H9 (cell line): ENCODE data around the gene TGFB1I1. TPM values are rescaled to one million over a fixed set of nuclear protein-coding genes. Genes with fewer than 3 reads are reported as not detected.
A peak's percentile ranks its signal among the peaks of the same experiment; 100 is the strongest.

Experiments used
- DNase-seq: peaks from one replicate; pipeline ENCODE4 v3.0.0-alpha.2; 2017
- H2AFZ ChIP-seq: one replicate; pipeline ENCODE4 v1.6.1; 2013; ENCODE audit warnings: mild to moderate bottlenecking, low read length, control low read depth, moderate library complexity
- H2AK5ac ChIP-seq: 2 replicates; pipeline ENCODE4 v1.6.1; 2013; ENCODE audit warnings: low read length, control low read depth, mixed read lengths; ENCODE audit not compliant: insufficient read length
- H2BK120ac ChIP-seq: one replicate; pipeline ENCODE4 v1.6.1; 2013; ENCODE audit warnings: low read depth, mild to moderate bottlenecking, low read length, control low read depth, inconsistent platforms; ENCODE audit not compliant: poor library complexity, severe bottlenecking
- H2BK12ac ChIP-seq: 2 replicates; pipeline ENCODE4 v1.6.1; 2013; ENCODE audit warnings: low read length, control low read depth, mixed read lengths, low read depth; ENCODE audit not compliant: insufficient read length
- H2BK15ac ChIP-seq: 2 replicates; pipeline ENCODE4 v1.6.1; 2013; ENCODE audit warnings: low read depth, low read length, control low read depth
- H2BK20ac ChIP-seq: one replicate; pipeline ENCODE4 v1.6.1; 2013; ENCODE audit warnings: low read depth, mild to moderate bottlenecking, low read length, control low read depth, inconsistent platforms; ENCODE audit not compliant: poor library complexity, severe bottlenecking
- H2BK5ac ChIP-seq: 2 replicates; pipeline ENCODE4 v1.6.1; 2013; ENCODE audit warnings: low read length, control low read depth, mixed read lengths; ENCODE audit not compliant: insufficient read length
- H3K14ac ChIP-seq: 2 replicates; pipeline ENCODE4 v1.6.1; 2013; ENCODE audit warnings: low read length, control low read depth; ENCODE audit not compliant: insufficient read depth
- H3K18ac ChIP-seq: 2 replicates; pipeline ENCODE4 v1.6.1; 2013; ENCODE audit warnings: low read depth, mild to moderate bottlenecking, mixed read lengths, low read length, control low read depth; ENCODE audit not compliant: insufficient read length
- H3K23ac ChIP-seq: 2 replicates; pipeline ENCODE4 v1.6.1; 2013; ENCODE audit warnings: low read length, control low read depth, mixed read lengths, low read depth; ENCODE audit not compliant: insufficient read length
- H3K23me2 ChIP-seq: 2 replicates; pipeline ENCODE4 v1.6.1; 2013; ENCODE audit warnings: low read depth, mild to moderate bottlenecking, mixed read lengths, low read length, control low read depth; ENCODE audit not compliant: insufficient read length, poor library complexity, severe bottlenecking
- H3K27ac ChIP-seq: 2 replicates; pipeline ENCODE4 v1.5.1; 2013; ENCODE audit warnings: low read length, control low read depth, mixed read lengths, low read depth; ENCODE audit not compliant: insufficient read length
- H3K27me3 ChIP-seq: 2 replicates; pipeline ENCODE4 v1.6.1; 2013; ENCODE audit warnings: low read length, control low read depth, inconsistent platforms; ENCODE audit not compliant: insufficient read depth
- H3K4ac ChIP-seq: 2 replicates; pipeline ENCODE4 v1.6.1; 2013; ENCODE audit warnings: low read depth, mild to moderate bottlenecking, control low read depth, inconsistent platforms, low read length, moderate library complexity
- H3K4me1 ChIP-seq: 2 replicates; pipeline ENCODE4 v1.6.1; 2013; ENCODE audit warnings: low read length, control low read depth, inconsistent platforms; ENCODE audit not compliant: insufficient read depth
- H3K4me2 ChIP-seq: 2 replicates; pipeline ENCODE4 v1.6.1; 2013; ENCODE audit warnings: low read length, control low read depth, mixed read lengths; ENCODE audit not compliant: insufficient read length, insufficient read depth
- H3K56ac ChIP-seq: 2 replicates; pipeline ENCODE4 v1.6.1; 2013; ENCODE audit warnings: low read depth, mild to moderate bottlenecking, mixed read lengths, low read length, control low read depth; ENCODE audit not compliant: insufficient read length
- H3K79me1 ChIP-seq: 2 replicates; pipeline ENCODE4 v1.6.1; 2013; ENCODE audit warnings: low read depth, mild to moderate bottlenecking, moderate library complexity, low read length, control low read depth, inconsistent platforms; ENCODE audit not compliant: insufficient read depth, poor library complexity, severe bottlenecking
- H3K79me2 ChIP-seq: 2 replicates; pipeline ENCODE4 v1.6.1; 2013; ENCODE audit warnings: low read length, control low read depth, inconsistent platforms; ENCODE audit not compliant: insufficient read depth
- H3K9ac ChIP-seq: 2 replicates; pipeline ENCODE4 v1.6.1; 2013; ENCODE audit warnings: low read length, control low read depth, mixed read lengths; ENCODE audit not compliant: insufficient read length; ENCODE audit errors: extremely low read depth
- H3K9me3 ChIP-seq: one replicate; pipeline ENCODE4 v1.6.1; 2013; ENCODE audit warnings: low read depth, low read length, inconsistent platforms; ENCODE audit not compliant: control insufficient read depth
- H3T11ph ChIP-seq: one replicate; pipeline ENCODE4 v1.6.1; 2013; ENCODE audit warnings: mild to moderate bottlenecking, low read length, control low read depth, inconsistent platforms
- H4K20me1 ChIP-seq: one replicate; pipeline ENCODE4 v1.6.1; 2013; ENCODE audit not compliant: control insufficient read depth, insufficient read length, insufficient read depth
- H4K5ac ChIP-seq: 2 replicates; pipeline ENCODE4 v1.6.1; 2013; ENCODE audit warnings: low read depth, mild to moderate bottlenecking, mixed read lengths, low read length, control low read depth; ENCODE audit not compliant: insufficient read length
- H4K8ac ChIP-seq: replicated peaks from 2 replicates; pipeline ENCODE4 v1.6.1; 2013; ENCODE audit warnings: low read length, control low read depth, mixed read lengths, low read depth; ENCODE audit not compliant: insufficient read length
- H4K91ac ChIP-seq: 2 replicates; pipeline ENCODE4 v1.6.1; 2013; ENCODE audit warnings: low read depth, mild to moderate bottlenecking, moderate library complexity, mixed read lengths, low read length, control low read depth; ENCODE audit not compliant: insufficient read length
- H3K27ac Mint-ChIP-seq, 3 experiments: 2 replicates in 2 of 3; 3 replicates in 1 of 3; pipeline ENCODE4 v1.8.0; 2020 to 2021; ENCODE audit warnings: mixed read lengths in 3 of 3, mild to moderate bottlenecking in 1 of 3, moderate library complexity in 1 of 3
- H3K27me3 Mint-ChIP-seq: 2 replicates; pipeline ENCODE4 v1.8.0; 2021; ENCODE audit warnings: low read depth, mild to moderate bottlenecking, moderate library complexity, mixed read lengths
- H3K36me3 Mint-ChIP-seq, 3 experiments: 2 replicates in 2 of 3; 3 replicates in 1 of 3; pipeline ENCODE4 v1.8.0; 2020 to 2021; ENCODE audit warnings: low read depth in 3 of 3, mixed read lengths in 3 of 3; ENCODE audit not compliant: insufficient read depth in 1 of 3
- H3K4me1 Mint-ChIP-seq, 2 experiments: 2 replicates each; pipeline ENCODE4 v1.8.0; 2020; ENCODE audit warnings: mixed read lengths in 2 of 2
- H3K4me3 Mint-ChIP-seq, 2 experiments: 2 replicates in 1 of 2; 3 replicates in 1 of 2; pipeline ENCODE4 v1.8.0; 2020 to 2021; ENCODE audit warnings: mild to moderate bottlenecking in 2 of 2, mixed read lengths in 2 of 2, moderate library complexity in 1 of 2
- H3K9me3 Mint-ChIP-seq, 2 experiments: 2 replicates in 1 of 2; 3 replicates in 1 of 2; pipeline ENCODE4 v1.8.0; 2020; ENCODE audit warnings: mild to moderate bottlenecking in 2 of 2, mixed read lengths in 2 of 2, moderate library complexity in 1 of 2
- WGBS: extraction: QIAGEN DNeasy Blood & Tissue Kit; methylation state at CpG from one replicate; pipeline ENCODE4 v1.1.7; 2013; ENCODE audit warnings: missing lambda C conversion rate, low lambda C conversion rate, mixed read lengths; ENCODE audit not compliant: insufficient read length; ENCODE audit errors: extremely low coverage; 5-methylcytosine and 5-hydroxymethylcytosine counted together
- total RNA-seq: library from RNA; stranded (reverse); gene quantifications from 2 replicates; pipeline ENCODE4 v1.2.1, GENCODE V29; 2021
- TF ChIP-seq, protein P1 (sequence below): fragments of 200-600 bp; sonication (generic); conservative IDR thresholded peaks from 3 replicates; pipeline ENCODE4 v1.8.0; 2021; ENCODE audit warnings: antibody characterized with exemption, mild to moderate bottlenecking

The TGFB1I1 gene
- total RNA-seq, 1 experiment from 2014 or later, result 15.4 TPM

- Histone ChIP-seq H3K4me2 (no peak overlapping the region), H3K4ac (no peak overlapping the region), H4K5ac (no peak overlapping the region), H2BK5ac (no peak overlapping the region), H3K27me3 (no peaks in the 10 kb centered on the region), H3K79me1 (no peaks in the 10 kb centered on the region), H3K9ac (no peak overlapping the region), H2AK5ac (no peak overlapping the region), H3K14ac (no peak overlapping the region), H3K18ac (no peak overlapping the region), H3K4me1 (no peaks in the 10 kb centered on the region; the same call in 1 of the 2 replicates), H4K20me1 (no peaks in the 10 kb centered on the region), H2BK20ac (no peak overlapping the region), H3K23me2 (no peaks in the 10 kb centered on the region), H4K8ac (no peak overlapping the region), H3K9me3 (no peaks in the 10 kb centered on the region), H3K79me2 (no peaks in the 10 kb centered on the region), H4K91ac (no peak overlapping the region), H3K56ac (no peak overlapping the region), H2BK12ac (no peak overlapping the region), H2BK120ac (no peak overlapping the region), H2AFZ (no peak overlapping the region), H3T11ph (no peak overlapping the region), H3K23ac (no peak overlapping the region), H2BK15ac (no peak overlapping the region), H3K27ac (no peak overlapping the region)
- Mint-ChIP-seq H3K27ac (peak overlapping the region in 2 of 3 experiments; percentile 55 to 88; a peak in 3 of 7 replicates), H3K4me3 (0 out of 5 replicates have a peak overlapping the region, but pooled peaks of 1 of the 2 experiments have one; percentile 24), H3K27me3 (peaks cover 1% of the 10 kb centered on the region), H3K9me3 (peaks cover 15 to 19% of the 10 kb centered on the region in 2 experiments), H3K4me1 (peaks cover 20 to 28% of the 10 kb centered on the region in 2 experiments), H3K36me3 (peaks cover 4 to 5% (median 4%) of the 10 kb centered on the region in 3 experiments; a peak in 5 of 7 replicates)
- no peak for DNase-seq
- WGBS, result no CpG with 5 or more reads among the region's 4 CpGs
- TF ChIP-seq, protein P1, sequence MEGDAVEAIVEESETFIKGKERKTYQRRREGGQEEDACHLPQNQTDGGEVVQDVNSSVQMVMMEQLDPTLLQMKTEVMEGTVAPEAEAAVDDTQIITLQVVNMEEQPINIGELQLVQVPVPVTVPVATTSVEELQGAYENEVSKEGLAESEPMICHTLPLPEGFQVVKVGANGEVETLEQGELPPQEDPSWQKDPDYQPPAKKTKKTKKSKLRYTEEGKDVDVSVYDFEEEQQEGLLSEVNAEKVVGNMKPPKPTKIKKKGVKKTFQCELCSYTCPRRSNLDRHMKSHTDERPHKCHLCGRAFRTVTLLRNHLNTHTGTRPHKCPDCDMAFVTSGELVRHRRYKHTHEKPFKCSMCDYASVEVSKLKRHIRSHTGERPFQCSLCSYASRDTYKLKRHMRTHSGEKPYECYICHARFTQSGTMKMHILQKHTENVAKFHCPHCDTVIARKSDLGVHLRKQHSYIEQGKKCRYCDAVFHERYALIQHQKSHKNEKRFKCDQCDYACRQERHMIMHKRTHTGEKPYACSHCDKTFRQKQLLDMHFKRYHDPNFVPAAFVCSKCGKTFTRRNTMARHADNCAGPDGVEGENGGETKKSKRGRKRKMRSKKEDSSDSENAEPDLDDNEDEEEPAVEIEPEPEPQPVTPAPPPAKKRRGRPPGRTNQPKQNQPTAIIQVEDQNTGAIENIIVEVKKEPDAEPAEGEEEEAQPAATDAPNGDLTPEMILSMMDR, result no peak
Measured at GRCh38 chr16:31517800-31518402, 45.9 kb downstream of the TGFB1I1 start.
